Neural cell (in vitro differentiated cells): ENCODE measurements around the gene XPR1. TPM values are rescaled to one million over a fixed set of nuclear protein-coding genes. Genes with fewer than 3 reads are reported as not detected.

Experiments
- H2AFZ ChIP-seq: fragments of 200-600, 300-800 bp; sonication (generic), shearing (Covaris generic); 2 replicates; pipeline ENCODE4 v1.6.0; 2014; ENCODE audit warnings: low read depth, mild to moderate bottlenecking, antibody characterized with exemption, low read length, moderate library complexity
- H3F3A ChIP-seq: fragments of 200-600 bp; shearing (Covaris generic); 2 replicates; pipeline ENCODE4 v1.6.1; 2016; ENCODE audit warnings: mild to moderate bottlenecking, moderate library complexity, mixed read lengths, antibody characterized with exemption, low read length; ENCODE audit not compliant: insufficient read depth, poor library complexity, severe bottlenecking
- H3K27ac ChIP-seq: fragments of 200-600, 300-800 bp; sonication (generic), shearing (Covaris generic); 2 replicates; pipeline ENCODE4 v1.5.1; 2014; ENCODE audit warnings: mild to moderate bottlenecking, low read length, moderate library complexity
- H3K27me3 ChIP-seq: fragments of 300-800, 200-600 bp; sonication (generic), shearing (Covaris generic); 2 replicates; pipeline ENCODE4 v1.6.0; 2014; ENCODE audit warnings: mild to moderate bottlenecking, low read depth, low read length, moderate library complexity; ENCODE audit not compliant: insufficient read depth
- H3K36me3 ChIP-seq: fragments of 300-800, 200-600 bp; sonication (generic), shearing (Covaris generic); 2 replicates; pipeline ENCODE4 v1.5.1; 2014; ENCODE audit warnings: mild to moderate bottlenecking, antibody characterized with exemption, low read length, moderate library complexity; ENCODE audit not compliant: insufficient read depth
- H3K4me2 ChIP-seq: fragments of 300-800, 200-600 bp; sonication (generic), shearing (Covaris generic); 2 replicates; pipeline ENCODE4 v1.6.0; 2014; ENCODE audit warnings: mild to moderate bottlenecking, low read length
- H3K4me3 ChIP-seq: fragments of 300-800, 200-600 bp; sonication (generic), shearing (Covaris generic); 2 replicates; pipeline ENCODE4 v1.5.1; 2014; ENCODE audit warnings: mild to moderate bottlenecking, low read length, moderate library complexity
- H3K79me2 ChIP-seq: fragments of 200-600 bp; shearing (Covaris generic); replicated peaks from 2 replicates; pipeline ENCODE4 v1.6.0; 2014; ENCODE audit warnings: mild to moderate bottlenecking, low read length, moderate library complexity; ENCODE audit not compliant: insufficient read depth
- H3K9ac ChIP-seq: fragments of 300-800, 200-600 bp; sonication (generic), shearing (Covaris generic); 2 replicates; pipeline ENCODE4 v1.6.1; 2016; ENCODE audit warnings: mild to moderate bottlenecking, low read length, mixed read lengths
- H3K9me2 ChIP-seq: fragments of 200-600 bp; shearing (Covaris generic); 2 replicates; pipeline ENCODE4 v1.6.1; 2016; ENCODE audit warnings: mild to moderate bottlenecking, low read length, mixed read lengths; ENCODE audit not compliant: insufficient read depth
- H3K9me3 ChIP-seq: fragments of 200-600, 300-800 bp; sonication (generic), shearing (Covaris generic); 2 replicates; pipeline ENCODE4 v1.6.1; 2016; ENCODE audit warnings: mild to moderate bottlenecking, mixed run types, low read length, moderate library complexity, mixed read lengths
- H4K20me1 ChIP-seq: fragments of 200-600 bp; shearing (Covaris generic); 2 replicates; pipeline ENCODE4 v1.6.1; 2016; ENCODE audit warnings: mild to moderate bottlenecking, mixed run types; ENCODE audit not compliant: insufficient read depth
- EP300 ChIP-seq: fragments of 450-650 bp; conservative IDR thresholded peaks from 2 replicates; pipeline ENCODE4 v1.6.1; 2014; ENCODE audit warnings: antibody characterized with exemption, mild to moderate bottlenecking, moderate library complexity; ENCODE audit not compliant: poor library complexity, severe bottlenecking
- EZH2 ChIP-seq: fragments of 200-600, 300-800 bp; shearing (Covaris generic), sonication (generic); IDR thresholded peaks from 2 replicates; pipeline ENCODE4 v1.6.1; 2014; ENCODE audit warnings: antibody characterized with exemption, low read length, borderline replicate concordance, mild to moderate bottlenecking; ENCODE audit not compliant: insufficient read depth, poor library complexity, severe bottlenecking
- MXI1 ChIP-seq: fragments of 450-650 bp; conservative IDR thresholded peaks from 2 replicates; pipeline ENCODE4 v1.6.1; 2014; ENCODE audit warnings: antibody characterized with exemption, mild to moderate bottlenecking; ENCODE audit not compliant: poor library complexity, severe bottlenecking
- POLR2AphosphoS5 ChIP-seq: IDR thresholded peaks from 2 replicates; pipeline ENCODE4 v1.6.1; 2012
- RAD21 ChIP-seq: fragments of 450-650 bp; conservative IDR thresholded peaks from 2 replicates; pipeline ENCODE4 v1.6.1; 2014; ENCODE audit warnings: antibody characterized with exemption, mild to moderate bottlenecking, moderate library complexity
- SMC3 ChIP-seq: fragments of 450-650 bp; conservative IDR thresholded peaks from 2 replicates; pipeline ENCODE4 v1.6.1; 2014; ENCODE audit warnings: antibody characterized with exemption, mild to moderate bottlenecking, moderate library complexity; ENCODE audit not compliant: poor library complexity
- TAF1 ChIP-seq: IDR thresholded peaks from 2 replicates; pipeline ENCODE4 v1.6.1; 2012; ENCODE audit warnings: low read depth
- polyA plus RNA-seq: library from polyadenylated mRNA; depleted of rRNA; stranded (reverse); fragments of >200 nt; gene quantifications from 2 replicates; pipeline ENCODE4 v1.2.3, GENCODE V29; 2014
- TF ChIP-seq, protein P1 (sequence below): fragments of 450-650 bp; IDR thresholded peaks from 2 replicates; pipeline ENCODE4 v1.5.1; 2014; ENCODE audit warnings: antibody characterized with exemption, mild to moderate bottlenecking, moderate library complexity; ENCODE audit not compliant: poor library complexity, severe bottlenecking
- TF ChIP-seq, protein P2 (sequence below): IDR thresholded peaks from 2 replicates; pipeline ENCODE4 v1.6.1; 2012; ENCODE audit warnings: borderline replicate concordance

XPR1 gene
- polyA plus RNA-seq, 1 donor from 2014 or later, result 185 TPM

DNA sequence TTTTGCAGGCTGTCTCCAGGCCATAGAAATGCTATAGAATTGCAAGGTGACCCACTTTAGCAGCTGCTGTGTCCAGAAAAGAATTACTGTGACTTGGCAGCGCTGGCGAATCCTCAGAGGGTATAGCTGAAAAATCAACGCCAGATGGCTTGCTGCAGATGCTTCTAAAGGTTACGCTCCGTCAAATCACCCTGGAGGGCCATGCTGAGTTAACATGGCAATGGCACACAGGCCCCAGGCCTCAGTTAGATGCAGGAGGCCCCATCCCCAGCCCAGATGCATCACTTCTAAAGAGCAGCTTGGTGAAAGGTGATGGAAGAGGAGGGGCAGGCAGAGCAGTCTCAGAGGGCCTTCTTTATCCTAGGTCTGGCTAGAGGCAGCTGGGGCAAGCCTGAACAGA lies 298.9 kb downstream of the XPR1 start:
- Histone ChIP-seq H4K20me1 (no peaks in the 10 kb centered on the region), H3F3A (peaks cover 4% of the 10 kb centered on the region), H3K4me3 (no peak overlapping the region), H3K27ac (no peak overlapping the region), H3K9ac (no peak overlapping the region), H3K36me3 (no peaks in the 10 kb centered on the region), H3K27me3 (no peaks in the 10 kb centered on the region), H3K79me2 (no peaks in the 10 kb centered on the region), H3K4me2 (no peak overlapping the region), H3K9me2 (no peaks in the 10 kb centered on the region), H2AFZ (no peak overlapping the region), H3K9me3 (no peaks in the 10 kb centered on the region)
- no peak for TF ChIP-seq MXI1
- TF ChIP-seq POLR2AphosphoS5, result no peak
- TF ChIP-seq RAD21, result no peak
- no peak for TF ChIP-seq SMC3
- TF ChIP-seq, protein P1, sequence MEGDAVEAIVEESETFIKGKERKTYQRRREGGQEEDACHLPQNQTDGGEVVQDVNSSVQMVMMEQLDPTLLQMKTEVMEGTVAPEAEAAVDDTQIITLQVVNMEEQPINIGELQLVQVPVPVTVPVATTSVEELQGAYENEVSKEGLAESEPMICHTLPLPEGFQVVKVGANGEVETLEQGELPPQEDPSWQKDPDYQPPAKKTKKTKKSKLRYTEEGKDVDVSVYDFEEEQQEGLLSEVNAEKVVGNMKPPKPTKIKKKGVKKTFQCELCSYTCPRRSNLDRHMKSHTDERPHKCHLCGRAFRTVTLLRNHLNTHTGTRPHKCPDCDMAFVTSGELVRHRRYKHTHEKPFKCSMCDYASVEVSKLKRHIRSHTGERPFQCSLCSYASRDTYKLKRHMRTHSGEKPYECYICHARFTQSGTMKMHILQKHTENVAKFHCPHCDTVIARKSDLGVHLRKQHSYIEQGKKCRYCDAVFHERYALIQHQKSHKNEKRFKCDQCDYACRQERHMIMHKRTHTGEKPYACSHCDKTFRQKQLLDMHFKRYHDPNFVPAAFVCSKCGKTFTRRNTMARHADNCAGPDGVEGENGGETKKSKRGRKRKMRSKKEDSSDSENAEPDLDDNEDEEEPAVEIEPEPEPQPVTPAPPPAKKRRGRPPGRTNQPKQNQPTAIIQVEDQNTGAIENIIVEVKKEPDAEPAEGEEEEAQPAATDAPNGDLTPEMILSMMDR, result no peak
- TF ChIP-seq EP300, result no peak
- TF ChIP-seq TAF1, result no peak
- TF ChIP-seq EZH2, result no peak
- TF ChIP-seq, protein P2, sequence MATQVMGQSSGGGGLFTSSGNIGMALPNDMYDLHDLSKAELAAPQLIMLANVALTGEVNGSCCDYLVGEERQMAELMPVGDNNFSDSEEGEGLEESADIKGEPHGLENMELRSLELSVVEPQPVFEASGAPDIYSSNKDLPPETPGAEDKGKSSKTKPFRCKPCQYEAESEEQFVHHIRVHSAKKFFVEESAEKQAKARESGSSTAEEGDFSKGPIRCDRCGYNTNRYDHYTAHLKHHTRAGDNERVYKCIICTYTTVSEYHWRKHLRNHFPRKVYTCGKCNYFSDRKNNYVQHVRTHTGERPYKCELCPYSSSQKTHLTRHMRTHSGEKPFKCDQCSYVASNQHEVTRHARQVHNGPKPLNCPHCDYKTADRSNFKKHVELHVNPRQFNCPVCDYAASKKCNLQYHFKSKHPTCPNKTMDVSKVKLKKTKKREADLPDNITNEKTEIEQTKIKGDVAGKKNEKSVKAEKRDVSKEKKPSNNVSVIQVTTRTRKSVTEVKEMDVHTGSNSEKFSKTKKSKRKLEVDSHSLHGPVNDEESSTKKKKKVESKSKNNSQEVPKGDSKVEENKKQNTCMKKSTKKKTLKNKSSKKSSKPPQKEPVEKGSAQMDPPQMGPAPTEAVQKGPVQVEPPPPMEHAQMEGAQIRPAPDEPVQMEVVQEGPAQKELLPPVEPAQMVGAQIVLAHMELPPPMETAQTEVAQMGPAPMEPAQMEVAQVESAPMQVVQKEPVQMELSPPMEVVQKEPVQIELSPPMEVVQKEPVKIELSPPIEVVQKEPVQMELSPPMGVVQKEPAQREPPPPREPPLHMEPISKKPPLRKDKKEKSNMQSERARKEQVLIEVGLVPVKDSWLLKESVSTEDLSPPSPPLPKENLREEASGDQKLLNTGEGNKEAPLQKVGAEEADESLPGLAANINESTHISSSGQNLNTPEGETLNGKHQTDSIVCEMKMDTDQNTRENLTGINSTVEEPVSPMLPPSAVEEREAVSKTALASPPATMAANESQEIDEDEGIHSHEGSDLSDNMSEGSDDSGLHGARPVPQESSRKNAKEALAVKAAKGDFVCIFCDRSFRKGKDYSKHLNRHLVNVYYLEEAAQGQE, result no peak

DNA sequence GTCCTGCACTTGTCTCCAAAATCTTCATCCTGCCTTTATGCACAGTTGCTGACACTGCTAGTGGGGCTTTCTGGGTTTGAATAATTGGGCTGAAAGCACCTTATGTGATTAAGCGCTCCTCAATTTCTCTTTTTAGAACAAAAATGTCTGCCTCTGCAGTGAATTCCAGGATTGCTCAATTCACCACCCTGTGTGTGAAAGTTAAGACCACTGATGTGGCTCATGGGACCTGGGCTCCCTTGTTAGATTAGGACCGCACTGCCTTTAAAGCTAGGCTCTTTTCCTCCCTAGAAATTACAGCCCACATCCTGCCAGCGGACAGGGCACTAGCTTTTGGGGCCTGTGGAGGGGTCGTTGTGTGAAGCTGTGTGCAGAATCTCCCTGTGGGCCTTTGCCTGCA lies 299.7 kb downstream of the XPR1 start:
- no peaks in the 10 kb centered on the region for H3K27me3 ChIP-seq
- TF ChIP-seq RAD21, result no peak
- TF ChIP-seq EZH2, result no peak
- TF ChIP-seq TAF1, result no peak
- no peak for TF ChIP-seq MXI1
- TF ChIP-seq, protein P2, result no peak
- TF ChIP-seq SMC3, result no peak
- TF ChIP-seq EP300, result no peak
- TF ChIP-seq, protein P1, result no peak
- no peak for TF ChIP-seq POLR2AphosphoS5
- no peaks in the 10 kb centered on the region for H3K36me3 ChIP-seq
- no peak overlapping the region for H3K4me3 ChIP-seq
- no peaks in the 10 kb centered on the region for H4K20me1 ChIP-seq
- H3K27ac ChIP-seq, result no peak overlapping the region
- no peak overlapping the region for H2AFZ ChIP-seq
- H3K4me2 ChIP-seq, result no peak overlapping the region
- H3K9me3 ChIP-seq, result no peaks in the 10 kb centered on the region
- H3K79me2 ChIP-seq, result no peaks in the 10 kb centered on the region
- H3K9me2 ChIP-seq, result no peaks in the 10 kb centered on the region
- peaks cover 4% of the 10 kb centered on the region for H3F3A ChIP-seq
- H3K9ac ChIP-seq, result no peak overlapping the region
